HepG2 (cell line): ENCODE results near the gene CCDC88C.

Experiments used
- ARNTL ChIP-seq: sonication (generic); formaldehyde crosslinking; IDR thresholded peaks from 2 replicates; pipeline ENCODE4 v1.4.0; 2020; ENCODE audit warnings: mild to moderate bottlenecking, missing genetic modification reagents
- EZH2 ChIP-seq: conservative IDR thresholded peaks from 2 replicates; pipeline ENCODE4 v1.6.1; 2012; ENCODE audit warnings: mild to moderate bottlenecking, low read depth, low read length, moderate library complexity
- KLF16 ChIP-seq, 2 experiments: sonication (generic) in 1 of 2; formaldehyde crosslinking in 1 of 2; IDR thresholded peaks; 2 replicates each; pipeline versions ENCODE4 v1.6.1 to v1.8.0; 2016 to 2023; ENCODE audit warnings: missing genetic modification reagents in 2 of 2, missing compliant biosample characterization in 1 of 2
- MAX ChIP-seq: IDR thresholded peaks from 2 replicates; pipeline ENCODE4 v1.6.1; 2012; ENCODE audit warnings: inconsistent platforms
- NAIF1 ChIP-seq: sonication (generic); formaldehyde crosslinking; IDR thresholded peaks from 2 replicates; pipeline ENCODE4 v1.5.0; 2020; ENCODE audit warnings: mild to moderate bottlenecking, missing genetic modification reagents, borderline replicate concordance
- RBM22 ChIP-seq: fragments of 200-400 bp; formaldehyde crosslinking; optimal IDR thresholded peaks from 2 replicates; pipeline ENCODE3; 2017; ENCODE audit warnings: mild to moderate bottlenecking, low read length, moderate library complexity
- SSRP1 ChIP-seq: IDR thresholded peaks from 2 replicates; pipeline ENCODE4 v1.6.1; 2016; ENCODE audit warnings: control low read depth

DNA sequence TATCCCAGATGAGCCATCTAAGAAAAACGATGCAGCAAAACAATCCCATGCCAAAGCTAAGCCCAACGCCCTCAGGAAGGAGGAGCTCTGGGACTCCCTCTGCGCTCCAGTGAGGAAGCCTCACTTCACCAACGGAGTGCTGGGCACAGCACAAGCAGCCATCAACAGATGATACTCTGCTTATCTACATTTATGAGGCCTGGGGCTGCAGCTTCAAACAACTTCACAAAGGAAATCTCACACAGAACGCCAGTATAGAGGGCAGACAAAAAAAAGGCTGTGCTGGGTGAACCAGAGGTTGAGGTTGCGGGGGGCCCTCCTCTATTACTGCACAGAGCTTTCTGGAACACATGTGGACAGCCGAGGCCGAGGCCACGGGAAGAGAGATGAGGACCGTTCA, 138.3 kb downstream of the CCDC88C start:
- TF ChIP-seq KLF16 (CRISPR knock-in tag; IDR thresholded peaks at IDR 0.05) (no peak), NAIF1 (no peak), MAX (no peak), SSRP1 (CRISPR knock-in tag) (no peak), EZH2 (no peak), RBM22 (no peak), ARNTL (no peak)
